Measurements from ENCODE around the gene ZIC2.

The ZIC2 gene

GRCh38 chr13:99974939-99975561, 6.5 kb upstream of the ZIC2 start:
- no peak for DNase-seq

DNA sequence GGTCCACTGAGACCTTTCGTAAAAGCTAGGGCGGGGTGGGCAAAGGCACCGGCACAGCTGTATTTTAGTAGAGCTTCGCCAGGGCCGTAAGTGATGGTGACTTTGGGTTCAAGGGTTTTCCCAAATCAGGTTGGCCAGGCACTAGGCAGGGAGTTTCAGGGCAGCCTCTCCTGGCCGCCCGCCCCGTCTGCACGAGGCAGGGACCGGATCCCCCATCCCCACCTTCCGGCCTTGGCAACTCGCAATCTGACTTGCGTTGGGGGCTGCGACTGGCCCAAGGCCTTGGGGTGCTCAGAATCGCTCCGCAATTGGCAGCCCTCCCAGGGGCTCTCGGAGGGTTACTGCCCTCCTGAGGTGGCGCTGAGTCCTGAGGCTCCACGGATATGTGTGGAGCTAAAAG, 6.0 kb upstream of the ZIC2 start:
- DNase-seq, result no peak

DNA sequence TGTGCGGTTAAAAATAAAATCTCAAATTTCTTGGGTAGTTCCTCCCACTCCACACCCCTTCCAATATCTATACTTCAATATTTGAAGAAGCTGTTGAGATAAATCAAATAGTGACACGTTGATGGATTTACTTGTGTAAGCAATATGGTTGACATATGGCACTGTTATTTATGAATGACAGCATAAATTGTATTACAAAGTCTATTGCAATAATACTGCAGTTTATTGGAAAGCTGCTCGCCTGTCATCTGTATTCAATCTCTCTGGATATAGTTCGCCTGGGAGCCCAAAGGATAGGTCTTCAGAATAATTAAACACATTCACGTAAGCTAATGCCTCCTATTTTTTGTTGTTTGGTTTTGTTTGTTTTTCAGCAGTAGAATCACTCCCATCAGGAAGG, 5.0 kb upstream of the ZIC2 start:
- no peak for DNase-seq

DNA sequence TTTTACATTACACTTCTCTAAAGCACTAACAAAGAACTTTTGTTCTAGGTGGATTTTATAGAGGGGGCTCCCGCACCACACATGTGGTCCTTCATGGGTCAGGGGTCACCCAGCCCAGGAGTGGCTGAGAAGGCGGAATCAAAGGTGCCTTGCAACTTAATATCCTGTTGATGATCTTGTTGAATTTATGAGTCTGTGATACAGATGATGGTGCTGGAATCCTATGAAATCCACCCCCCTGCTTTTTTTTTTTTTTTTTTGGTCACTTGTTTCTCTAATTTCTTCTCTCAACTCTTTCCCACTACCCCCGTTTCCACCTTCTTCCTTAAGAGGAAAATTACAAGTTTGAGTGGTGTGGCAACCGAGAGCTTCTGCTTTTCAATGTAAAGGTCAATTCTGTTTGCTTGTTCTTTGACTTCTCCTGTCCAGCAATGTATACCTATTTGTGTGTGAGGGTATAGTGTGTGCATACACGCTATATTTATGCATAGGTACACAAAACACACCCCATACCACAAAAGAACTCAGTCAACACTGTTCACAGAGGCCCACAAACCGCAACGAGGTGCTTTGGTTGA, 4.2 kb upstream of the ZIC2 start:
- no peak for DNase-seq

GRCh38 chr13:99977912-99978798, 3.4 kb upstream of the ZIC2 start:
- no peak for DNase-seq

GRCh38 chr13:99978799-99979452, 2.7 kb upstream of the ZIC2 start:
- no peak for DNase-seq

- DNase-seq, result no peak
Observed at GRCh38 chr13:99979453-99980200, 2.0 kb upstream of the ZIC2 start.

DNA sequence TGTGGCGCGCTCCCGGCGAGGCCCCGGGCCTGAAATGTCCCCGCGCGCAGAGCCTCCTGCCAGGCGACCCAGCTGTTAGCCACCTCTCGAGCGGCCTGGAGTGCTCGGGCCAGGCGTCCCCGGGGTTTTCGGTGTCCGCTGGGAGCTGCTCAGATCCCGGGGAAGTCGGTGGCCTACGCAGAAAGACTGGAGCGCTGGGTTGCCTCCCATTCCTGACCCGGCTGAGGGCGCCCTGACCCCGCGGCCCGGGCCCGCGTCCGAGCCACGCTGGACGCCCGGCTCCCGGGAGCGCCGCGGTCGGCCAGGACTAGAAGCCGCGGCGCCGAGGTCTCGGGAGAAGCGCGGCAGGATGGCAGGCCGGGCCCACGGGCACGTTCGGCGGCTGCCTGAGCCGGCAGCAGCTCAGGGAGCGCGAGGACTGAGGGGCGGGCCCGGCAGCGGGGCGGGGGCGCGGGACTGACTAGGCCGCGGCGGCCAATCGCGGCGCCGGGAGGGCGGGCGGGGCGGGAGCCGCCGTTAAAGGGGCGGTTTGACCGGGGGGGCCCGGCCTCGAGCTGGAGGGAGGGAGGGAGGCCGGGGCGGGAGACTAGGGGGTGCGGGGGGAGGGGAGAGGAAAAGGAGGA, 1.3 kb upstream of the ZIC2 start:
- peak; percentile 78 for DNase-seq

DNA sequence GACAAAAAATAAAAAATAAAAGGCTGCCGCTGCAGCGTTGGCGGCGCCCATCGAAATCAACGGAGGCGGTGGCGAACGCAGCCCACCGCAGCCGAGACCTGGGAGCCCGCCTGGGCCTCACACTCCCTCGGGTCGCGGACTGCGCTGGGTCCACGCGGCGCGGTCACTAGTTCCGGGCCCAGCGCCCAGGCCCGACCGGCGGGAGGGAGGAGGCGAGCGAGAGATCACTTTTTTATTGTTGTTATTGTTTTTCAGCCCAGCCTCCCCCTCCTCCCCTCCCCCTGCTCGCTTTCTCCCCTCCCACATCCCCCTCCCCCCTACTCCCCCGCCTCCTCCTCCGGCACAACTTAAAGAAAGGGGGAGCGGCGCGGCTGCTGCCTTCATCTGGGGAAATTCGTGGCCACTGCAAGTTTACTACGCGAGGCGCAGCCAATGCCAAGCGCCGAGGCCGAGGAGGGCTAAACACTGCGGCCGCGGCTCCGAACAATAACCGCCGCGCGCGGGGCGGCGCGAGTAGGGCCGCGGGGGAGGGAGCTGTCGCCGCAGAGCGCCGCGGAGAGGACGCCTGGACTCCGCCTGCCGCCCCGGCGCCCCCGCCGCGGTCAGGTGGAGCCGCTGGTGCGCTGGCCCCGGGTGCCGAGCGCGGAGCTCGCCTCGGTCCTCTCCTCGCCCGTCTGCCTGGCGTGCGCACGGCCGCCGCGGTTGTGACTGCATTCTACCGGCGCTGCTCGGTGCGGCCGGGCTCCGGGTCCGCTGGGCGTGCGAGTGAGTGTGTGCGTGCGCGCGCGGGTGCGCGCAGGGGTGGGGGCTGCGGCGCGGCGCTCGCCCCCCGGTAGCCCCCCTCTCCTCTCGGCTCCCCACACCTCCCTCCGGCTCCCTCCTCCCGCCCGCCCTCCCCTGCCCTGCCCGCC, 505 bp upstream of the ZIC2 start:
- peak; percentile 48 for DNase-seq

DNA sequence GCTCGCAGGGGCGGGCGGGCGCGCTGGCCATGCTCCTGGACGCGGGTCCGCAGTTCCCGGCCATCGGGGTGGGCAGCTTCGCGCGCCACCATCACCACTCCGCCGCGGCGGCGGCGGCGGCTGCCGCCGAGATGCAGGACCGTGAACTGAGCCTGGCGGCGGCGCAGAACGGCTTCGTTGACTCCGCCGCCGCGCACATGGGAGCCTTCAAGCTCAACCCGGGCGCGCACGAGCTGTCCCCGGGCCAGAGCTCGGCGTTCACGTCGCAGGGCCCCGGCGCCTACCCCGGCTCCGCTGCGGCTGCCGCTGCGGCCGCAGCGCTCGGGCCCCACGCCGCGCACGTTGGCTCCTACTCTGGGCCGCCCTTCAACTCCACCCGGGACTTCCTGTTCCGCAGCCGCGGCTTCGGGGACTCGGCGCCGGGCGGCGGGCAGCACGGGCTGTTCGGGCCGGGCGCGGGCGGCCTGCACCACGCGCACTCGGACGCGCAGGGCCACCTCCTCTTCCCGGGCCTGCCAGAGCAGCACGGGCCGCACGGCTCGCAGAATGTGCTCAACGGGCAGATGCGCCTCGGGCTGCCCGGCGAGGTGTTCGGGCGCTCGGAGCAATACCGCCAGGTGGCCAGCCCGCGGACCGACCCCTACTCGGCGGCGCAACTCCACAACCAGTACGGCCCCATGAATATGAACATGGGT, 599 bp downstream of the ZIC2 start:
- DNase-seq, result peak; percentile 47

DNA sequence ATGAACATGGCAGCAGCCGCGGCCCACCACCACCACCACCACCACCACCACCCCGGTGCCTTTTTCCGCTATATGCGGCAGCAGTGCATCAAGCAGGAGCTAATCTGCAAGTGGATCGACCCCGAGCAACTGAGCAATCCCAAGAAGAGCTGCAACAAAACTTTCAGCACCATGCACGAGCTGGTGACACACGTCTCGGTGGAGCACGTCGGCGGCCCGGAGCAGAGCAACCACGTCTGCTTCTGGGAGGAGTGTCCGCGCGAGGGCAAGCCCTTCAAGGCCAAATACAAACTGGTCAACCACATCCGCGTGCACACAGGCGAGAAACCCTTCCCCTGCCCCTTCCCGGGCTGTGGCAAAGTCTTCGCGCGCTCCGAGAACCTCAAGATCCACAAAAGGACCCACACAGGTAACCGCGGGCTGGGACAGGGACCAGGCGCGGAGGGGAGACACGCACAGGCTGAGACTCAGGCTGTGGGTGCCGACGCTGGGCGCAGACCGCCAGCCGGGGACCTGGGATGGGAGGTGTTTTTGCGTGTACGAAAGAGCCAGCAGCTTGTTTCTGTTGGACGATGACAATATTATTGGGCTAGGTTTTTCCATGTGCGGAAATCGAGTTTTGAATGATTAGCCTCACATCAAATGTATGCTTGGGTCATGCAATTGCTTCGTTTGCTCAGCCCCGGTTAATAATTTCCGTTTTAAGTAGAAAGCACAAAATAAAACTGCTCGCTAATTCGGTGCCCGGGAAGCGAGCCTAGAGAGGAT, 1.3 kb downstream of the ZIC2 start:
- DNase-seq, result no peak

GRCh38 chr13:99983499-99984401, 2.2 kb downstream of the ZIC2 start:
- DNase-seq, result no peak

DNA sequence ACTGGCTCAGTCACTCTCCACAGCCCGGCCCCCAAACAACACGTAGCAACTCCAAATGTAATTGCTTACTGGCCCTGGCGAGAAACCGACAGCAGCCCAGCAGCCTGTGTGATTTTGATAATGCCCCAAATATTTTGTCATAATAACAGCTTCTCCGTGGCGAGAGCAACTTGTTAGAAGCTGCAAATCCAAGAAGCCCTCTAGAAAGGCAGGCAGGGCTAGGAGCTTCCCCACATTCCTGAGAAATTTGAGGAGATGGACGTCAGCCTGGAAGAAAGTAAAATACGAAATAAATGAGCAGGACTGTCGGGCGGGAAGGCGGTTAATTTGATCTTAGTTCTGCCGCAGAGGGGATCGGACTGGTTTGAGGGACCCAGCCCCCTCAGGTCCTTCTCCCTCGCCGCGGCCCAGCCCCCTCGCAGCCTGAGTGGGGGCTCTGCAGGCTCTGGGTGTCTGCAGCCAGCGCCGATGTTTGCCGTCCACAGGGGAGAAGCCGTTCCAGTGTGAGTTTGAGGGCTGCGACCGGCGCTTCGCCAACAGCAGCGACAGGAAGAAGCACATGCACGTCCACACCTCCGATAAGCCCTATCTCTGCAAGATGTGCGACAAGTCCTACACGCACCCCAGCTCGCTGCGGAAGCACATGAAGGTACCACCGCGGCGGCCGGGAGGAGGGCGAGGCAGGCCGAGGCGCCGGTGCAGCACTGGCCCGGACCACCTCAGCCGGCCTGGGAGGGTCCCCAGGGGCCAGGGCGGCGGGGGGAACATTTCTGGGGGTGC, 3.1 kb downstream of the ZIC2 start:
- no peak for DNase-seq

DNA sequence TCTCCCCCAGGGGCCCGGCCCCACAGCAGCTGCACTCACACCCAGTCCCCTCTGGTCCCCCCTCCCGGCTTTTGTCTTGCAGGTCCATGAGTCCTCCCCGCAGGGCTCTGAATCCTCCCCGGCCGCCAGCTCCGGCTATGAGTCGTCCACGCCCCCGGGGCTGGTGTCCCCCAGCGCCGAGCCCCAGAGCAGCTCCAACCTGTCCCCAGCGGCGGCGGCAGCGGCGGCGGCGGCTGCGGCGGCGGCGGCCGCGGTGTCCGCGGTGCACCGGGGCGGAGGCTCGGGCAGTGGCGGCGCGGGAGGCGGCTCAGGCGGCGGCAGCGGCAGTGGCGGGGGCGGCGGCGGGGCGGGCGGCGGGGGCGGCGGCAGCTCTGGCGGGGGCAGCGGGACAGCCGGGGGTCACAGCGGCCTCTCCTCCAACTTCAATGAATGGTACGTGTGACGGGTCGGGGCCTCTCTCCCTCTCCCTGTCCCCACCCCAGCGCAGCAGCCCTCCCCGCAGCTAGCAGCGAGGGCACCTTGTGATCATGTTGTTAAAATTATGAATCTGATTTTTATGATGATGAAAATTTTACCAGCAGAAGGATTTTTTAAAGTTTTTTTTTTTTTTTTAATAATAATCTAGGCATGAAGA, 3.8 kb downstream of the ZIC2 start:
- DNase-seq, result no peak

GRCh38 chr13:99985886-99986527, 4.4 kb downstream of the ZIC2 start:
- no peak for DNase-seq

DNA sequence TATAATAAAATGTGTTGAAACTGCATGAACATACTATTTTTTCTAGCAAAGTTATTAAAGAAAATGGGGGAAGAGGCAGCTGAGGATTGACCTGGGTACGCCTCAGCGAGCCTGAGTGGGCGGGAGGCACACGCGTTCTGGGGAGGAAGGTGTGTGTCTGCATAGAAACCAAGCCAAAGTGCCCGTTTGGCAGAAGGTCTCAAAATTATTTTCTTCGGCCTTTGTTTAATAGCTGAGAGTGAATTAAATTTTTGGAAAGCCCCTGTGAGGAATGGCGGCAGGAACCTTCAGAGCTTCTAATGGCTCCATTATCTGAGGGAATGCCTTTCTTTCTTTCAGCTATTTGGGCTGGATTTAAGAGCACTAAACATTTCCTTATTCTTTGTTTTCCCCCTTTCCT, 5.2 kb downstream of the ZIC2 start:
- no peak for DNase-seq
